Measurements from ENCODE around the gene HNRNPC.
"Not testable (repeated sequence)": the region's sequence is repeated elsewhere in the genome, so short reads cannot be mapped to it uniquely, and the experiment has no call there.

HNRNPC gene

GRCh38 chr14:21248338-21248737, 20.9 kb downstream of the HNRNPC start:
- DNase-seq (ENCODE audit: extremely low read depth in 1 of 2, low read depth in 1 of 2): no peak

DNA sequence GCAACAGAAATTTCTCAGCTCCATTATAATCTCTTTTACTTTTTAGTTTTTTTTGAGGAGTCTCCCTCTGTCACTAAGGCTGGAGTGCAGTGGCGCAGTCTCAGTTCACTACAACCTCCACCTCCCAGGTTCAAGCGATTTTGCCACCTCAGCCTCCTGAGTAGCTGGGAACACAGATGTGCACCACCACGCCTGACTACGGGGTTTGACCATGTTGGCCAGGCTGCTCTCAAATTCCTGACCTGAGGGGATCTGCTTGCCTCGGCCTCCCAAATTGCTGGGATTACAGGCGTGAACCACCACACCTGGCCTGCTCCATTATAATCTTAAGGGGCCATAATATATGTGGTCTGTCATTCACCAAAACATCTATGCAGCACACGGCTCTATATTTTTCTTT, 23.4 kb downstream of the HNRNPC start:
- DNase-seq (ENCODE audit: extremely low read depth in 1 of 2, low read depth in 1 of 2): no peak

DNA sequence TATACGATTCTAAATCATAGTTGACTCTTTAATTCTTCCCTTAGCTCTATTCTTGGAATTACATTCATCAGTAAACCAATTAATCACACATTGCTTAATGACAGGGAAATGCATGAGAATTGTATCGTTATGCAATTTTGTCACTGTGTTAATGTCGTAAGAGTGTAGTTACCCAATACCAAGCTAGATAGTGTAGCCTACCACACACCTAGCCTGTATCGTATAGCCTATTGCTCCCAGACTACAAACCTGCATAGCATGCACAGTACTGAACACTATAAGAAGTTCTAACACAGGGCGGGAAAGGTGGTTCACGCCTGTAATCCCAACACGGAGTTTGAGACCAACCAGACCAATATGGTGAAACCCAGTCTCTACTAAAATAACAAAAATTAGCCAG, 24.7 kb downstream of the HNRNPC start:
- DNase-seq (ENCODE audit: extremely low read depth in 1 of 2, low read depth in 1 of 2): no peak

- no peak for DNase-seq (ENCODE audit: extremely low read depth in 1 of 2, low read depth in 1 of 2)
Measured at GRCh38 chr14:21241218-21241819, 27.9 kb downstream of the HNRNPC start.

DNA sequence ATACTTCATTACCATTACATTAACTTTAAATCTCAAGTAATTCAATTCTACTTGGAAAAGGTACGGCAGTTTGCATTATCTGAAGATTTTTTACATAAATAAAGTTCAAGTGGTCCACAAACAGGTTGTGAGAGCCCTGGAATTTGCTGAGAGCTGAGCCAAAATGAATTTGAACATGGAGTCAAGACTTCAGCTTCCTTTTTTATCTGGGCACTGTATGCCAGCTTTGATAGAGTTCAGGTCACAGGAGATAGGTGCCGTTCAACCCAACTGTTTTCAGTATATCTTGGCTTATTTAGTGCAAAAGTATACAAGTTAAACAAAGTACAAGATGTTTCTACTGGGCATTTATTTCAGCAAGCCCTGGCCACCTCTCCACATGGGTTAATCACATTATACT, 28.8 kb downstream of the HNRNPC start:
- DNase-seq (ENCODE audit: extremely low read depth in 1 of 2, low read depth in 1 of 2): no peak

- DNase-seq (ENCODE audit: extremely low read depth in 1 of 2, low read depth in 1 of 2): no peak
Measured at GRCh38 chr14:21238823-21239518, 30.3 kb downstream of the HNRNPC start.

DNA sequence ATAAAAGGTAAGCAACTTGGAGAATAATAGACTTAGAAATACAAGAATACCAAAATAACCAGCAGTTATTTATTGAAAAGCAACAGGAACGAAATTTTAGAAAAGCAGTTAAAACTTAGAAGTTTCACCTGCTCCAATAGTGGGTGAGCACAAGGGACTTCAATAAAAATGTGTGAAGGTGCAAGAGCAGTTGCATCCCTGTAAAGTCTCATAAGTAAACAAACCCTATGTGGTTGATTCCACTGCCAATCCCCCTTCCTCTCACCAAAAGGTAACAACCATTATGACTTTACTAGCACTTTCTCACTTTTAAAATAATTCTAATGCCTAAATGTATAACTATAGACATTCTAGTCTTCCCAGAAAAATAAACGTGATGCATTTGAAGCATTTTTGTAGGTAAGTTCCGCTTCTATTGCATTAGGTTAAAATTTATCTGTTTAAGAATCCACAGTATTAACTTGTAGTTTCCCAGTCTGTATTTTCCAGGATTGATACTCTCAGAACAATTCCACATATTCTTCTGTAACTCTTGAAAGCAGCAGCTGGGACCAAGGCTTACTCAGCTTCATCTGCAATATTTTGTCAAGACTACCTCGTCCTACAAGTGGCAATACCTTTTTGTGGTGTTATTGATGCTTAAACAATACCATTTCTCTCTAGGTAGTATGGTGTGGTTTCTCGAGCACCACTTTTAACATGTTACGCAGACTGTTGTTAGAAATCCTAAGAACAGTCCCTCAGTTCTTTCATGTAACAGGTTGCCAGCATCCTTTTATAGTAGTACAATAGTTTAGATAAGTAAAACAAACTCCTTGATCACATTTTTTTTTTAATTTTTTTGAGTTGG, 32.1 kb downstream of the HNRNPC start:
- no peak for DNase-seq (ENCODE audit: extremely low read depth in 1 of 2, low read depth in 1 of 2)

- DNase-seq (ENCODE audit: extremely low read depth in 1 of 2, low read depth in 1 of 2): no peak
Measured at GRCh38 chr14:21234112-21234511, 35.1 kb downstream of the HNRNPC start.

- no peak for DNase-seq (ENCODE audit: extremely low read depth in 1 of 2, low read depth in 1 of 2)
Measured at GRCh38 chr14:21233457-21234076, 35.7 kb downstream of the HNRNPC start.

GRCh38 chr14:21231020-21231652, 38.1 kb downstream of the HNRNPC start:
- no peak for DNase-seq (ENCODE audit: extremely low read depth in 1 of 2, low read depth in 1 of 2)

- DNase-seq (ENCODE audit: extremely low read depth in 1 of 2, low read depth in 1 of 2): no peak
Measured at GRCh38 chr14:21229821-21230220, 39.4 kb downstream of the HNRNPC start.

GRCh38 chr14:21227981-21228380, 41.3 kb downstream of the HNRNPC start:
- no peak for DNase-seq (ENCODE audit: extremely low read depth in 1 of 2, low read depth in 1 of 2)

GRCh38 chr14:21227150-21227549, 42.1 kb downstream of the HNRNPC start:
- DNase-seq (ENCODE audit: extremely low read depth in 1 of 2, low read depth in 1 of 2): no peak

DNA sequence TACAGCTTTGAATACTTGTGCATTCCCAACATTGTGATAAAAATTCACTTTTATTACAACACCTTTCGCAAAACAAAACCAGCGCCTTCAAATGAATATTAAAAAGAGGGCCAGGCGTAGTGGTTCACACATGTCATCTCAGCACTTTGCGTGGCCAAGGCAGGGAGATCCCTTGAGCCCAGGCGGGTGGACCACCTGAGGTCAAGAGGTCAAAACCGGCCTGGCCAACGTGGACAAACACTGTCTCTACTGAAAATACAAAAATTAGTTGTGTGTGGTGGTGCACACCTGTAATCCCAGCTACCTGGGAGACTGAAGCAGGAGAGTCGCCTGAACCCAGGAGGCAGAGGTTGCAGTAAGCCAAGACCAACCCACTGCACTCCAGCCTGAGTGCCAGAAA, 42.8 kb downstream of the HNRNPC start:
- DNase-seq (ENCODE audit: extremely low read depth in 1 of 2, low read depth in 1 of 2): no peak

GRCh38 chr14:21225164-21225563, 44.1 kb downstream of the HNRNPC start:
- not testable (repeated sequence) for DNase-seq (ENCODE audit: extremely low read depth in 1 of 2, low read depth in 1 of 2)

DNA sequence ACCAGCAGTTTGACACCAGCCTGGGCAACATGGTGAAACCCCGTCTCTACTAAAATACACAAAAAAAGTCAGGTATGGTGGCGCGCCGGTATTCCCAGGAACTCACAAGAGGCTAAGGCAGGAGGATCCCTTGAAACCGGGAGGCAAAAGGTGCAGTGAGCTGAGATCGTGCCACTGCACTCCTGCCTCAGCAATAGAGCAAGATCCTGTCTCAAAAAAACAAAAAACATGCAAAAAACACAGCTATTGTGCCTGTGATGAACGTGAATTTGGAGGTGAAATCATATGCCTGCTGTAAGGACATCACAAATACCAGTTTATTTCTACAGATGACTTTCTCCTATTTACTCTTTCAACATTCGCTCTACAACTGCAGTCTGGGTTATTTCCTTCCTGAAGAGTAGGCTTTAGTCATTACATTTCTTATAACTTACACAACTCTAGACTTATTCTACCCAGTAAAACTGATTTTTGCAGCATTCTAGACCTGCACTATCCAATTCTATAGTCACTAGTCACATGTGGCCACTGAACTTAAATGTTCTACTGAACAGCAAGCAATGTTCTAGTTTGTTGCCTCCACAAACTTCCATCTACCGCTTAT, 48.3 kb downstream of the HNRNPC start:
- DNase-seq (ENCODE audit: extremely low read depth in 1 of 2, low read depth in 1 of 2): no peak

DNA sequence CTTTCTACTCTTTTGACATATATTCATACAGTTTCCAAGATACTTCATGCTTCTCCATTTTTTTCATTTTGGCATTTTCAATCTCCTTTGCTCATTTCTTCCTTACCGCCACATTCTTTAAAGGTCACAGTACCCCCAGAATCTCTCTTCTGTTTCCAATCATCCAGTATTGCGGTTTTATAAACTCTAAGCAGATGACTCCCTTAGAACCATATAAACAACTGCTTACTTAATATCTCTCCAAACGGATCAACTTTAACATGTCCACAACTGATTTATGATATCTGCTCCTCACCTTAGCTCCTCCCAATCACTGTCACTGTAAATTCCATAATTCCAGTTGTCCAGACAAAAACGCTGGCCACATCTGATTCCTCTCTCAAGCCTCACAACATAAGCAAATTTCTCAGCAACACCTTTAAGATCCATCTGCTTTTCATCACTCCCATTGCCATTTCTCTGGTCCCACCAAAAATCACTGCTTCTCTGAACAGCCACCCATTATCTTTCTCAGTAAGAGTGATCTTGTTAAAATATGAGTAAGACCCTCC, 49.6 kb downstream of the HNRNPC start:
- DNase-seq (ENCODE audit: extremely low read depth in 1 of 2, low read depth in 1 of 2): no peak

DNA sequence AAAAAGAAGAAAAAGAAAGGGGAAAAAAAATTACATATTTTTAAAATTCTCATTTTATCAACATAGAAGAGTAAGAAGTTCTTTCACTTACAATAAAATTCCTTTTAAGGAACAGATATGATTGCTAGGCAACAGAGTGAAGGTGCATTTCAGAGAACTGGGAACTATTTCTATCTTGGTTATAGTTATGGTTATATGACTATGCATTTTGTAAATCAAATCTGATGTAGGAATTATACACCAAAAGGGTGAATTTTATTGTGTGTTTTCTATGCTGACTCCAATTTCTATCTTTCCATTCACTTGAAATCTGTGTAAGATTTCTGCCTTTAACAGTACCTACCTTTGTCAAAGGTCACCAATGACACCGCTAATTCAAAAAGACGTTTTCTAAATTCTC, 50.1 kb downstream of the HNRNPC start:
- DNase-seq (ENCODE audit: extremely low read depth in 1 of 2, low read depth in 1 of 2): no peak

DNA sequence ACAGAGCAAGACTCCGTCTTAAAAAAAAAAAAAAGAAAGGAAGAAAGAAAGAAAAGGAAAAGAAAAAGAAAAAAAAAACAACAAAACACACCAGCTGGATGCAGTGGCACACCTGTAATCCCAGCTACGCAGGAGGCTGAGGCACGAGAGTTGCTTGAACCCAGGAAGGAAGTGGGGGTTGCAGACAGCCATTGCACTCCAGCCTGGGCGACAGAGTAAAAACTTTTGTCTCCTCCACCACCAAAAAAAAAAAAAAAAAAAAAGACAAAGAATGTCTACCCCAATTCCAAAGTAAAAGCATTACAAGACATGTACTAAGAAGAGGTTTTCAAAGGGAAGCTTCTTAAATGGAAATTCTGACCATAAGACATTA, 53.4 kb downstream of the HNRNPC start:
- no peak for DNase-seq (ENCODE audit: extremely low read depth in 1 of 2, low read depth in 1 of 2)

DNA sequence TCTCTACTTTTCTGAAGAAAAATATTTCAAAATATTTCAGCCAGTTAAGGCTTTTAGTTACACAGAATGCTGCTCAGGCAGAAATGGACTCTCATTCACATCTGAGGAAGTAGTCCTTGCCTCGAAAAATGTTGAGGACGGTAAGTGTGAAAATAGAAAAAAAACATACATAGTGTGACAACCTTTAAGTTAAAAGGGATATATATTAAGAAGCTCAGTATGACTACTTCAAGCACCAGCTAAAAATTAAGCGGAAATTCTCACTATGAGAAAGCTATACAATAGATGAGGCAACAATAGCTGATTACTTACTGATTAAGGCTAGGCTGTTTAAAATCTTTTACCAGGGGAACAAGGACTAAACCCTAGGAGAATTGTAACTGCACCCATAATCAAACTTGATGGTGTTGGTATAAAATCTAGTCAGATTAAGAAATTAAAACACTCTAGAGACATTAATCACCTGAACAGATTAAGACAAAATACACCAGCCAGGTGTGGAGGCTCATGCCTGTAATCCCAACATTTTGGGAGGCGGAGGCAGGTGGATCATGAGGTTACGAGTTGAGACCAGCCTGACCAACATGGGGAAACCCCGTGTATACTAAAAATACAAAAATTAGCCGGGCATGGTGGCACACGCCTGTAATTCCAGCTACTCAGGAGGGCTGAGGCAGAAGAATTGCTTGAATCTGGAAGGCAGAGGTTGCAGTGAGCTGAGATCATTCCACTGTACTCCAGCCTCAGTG, 53.9 kb downstream of the HNRNPC start:
- DNase-seq (ENCODE audit: extremely low read depth in 1 of 2, low read depth in 1 of 2): no peak

Measured in stimulated activated CD8-positive, alpha-beta memory T cell treated with anti-CD3 and anti-CD28 coated beads, Interleukin-7, amount 100 ng/mL, for 48 hours (primary cell).